ENCODE data around the gene MACIR.
"Not testable (repeated sequence)": the region's sequence is repeated elsewhere in the genome, so short reads cannot be mapped to it uniquely, and the experiment has no call there.

MACIR gene, protein sequence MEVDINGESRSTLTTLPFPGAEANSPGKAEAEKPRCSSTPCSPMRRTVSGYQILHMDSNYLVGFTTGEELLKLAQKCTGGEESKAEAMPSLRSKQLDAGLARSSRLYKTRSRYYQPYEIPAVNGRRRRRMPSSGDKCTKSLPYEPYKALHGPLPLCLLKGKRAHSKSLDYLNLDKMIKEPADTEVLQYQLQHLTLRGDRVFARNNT

DNA sequence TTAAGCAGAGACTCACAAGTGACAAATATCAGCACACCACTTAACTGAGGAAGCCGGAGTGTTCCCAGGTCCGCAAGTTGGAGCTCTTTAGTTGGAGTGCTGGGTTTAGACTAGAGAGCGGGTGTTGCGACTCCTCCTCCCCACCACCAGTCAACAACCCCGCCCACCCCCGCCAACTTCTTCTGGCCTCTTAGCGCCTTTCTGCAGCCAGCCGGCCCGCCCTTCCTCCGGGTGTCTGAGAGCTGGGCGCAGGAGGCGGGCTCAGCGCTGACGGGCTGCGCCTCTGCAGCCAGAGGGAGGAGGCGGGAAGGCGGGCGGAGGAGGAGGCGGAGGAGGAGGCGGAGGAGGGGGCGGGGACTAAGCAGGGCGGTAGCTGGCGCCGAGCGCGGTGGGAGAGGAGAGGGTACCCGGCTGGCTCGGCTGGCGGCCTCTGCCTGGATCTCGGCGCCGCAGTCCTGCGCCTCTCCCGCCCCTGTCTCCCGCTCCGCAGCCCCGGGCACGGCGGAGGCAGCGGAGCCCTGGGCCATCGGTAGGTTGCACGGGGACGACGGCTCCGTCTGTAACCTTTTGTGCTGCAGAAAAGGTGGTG is at the start of gene MACIR:
Gene MACIR, plus strand, starts transcription at position 396 of the 589 bp plus-strand sequence. CDS start 17,157 bp downstream, outside the sequence.
- no peak for FAIRE-seq

DNA sequence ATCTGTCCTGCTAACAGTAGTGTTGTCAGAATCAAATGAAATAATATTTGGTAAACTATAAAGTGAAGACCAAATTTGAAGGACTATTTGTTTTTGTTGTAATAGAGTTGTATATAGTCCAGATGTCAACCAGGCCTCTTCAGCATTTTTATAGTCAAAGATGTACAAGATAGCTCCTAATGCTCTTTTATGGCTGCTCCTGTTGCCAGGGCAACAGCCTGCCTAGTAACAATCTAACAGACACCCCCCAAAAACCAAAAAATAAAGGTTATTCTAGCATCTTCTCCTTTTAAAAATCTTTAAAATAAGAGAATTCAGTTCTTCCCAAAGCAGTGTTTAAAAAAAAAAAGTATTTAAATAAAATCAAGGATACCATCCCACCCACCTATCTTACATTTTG is 49.5 kb upstream of the MACIR start:
- no peak for FAIRE-seq

DNA sequence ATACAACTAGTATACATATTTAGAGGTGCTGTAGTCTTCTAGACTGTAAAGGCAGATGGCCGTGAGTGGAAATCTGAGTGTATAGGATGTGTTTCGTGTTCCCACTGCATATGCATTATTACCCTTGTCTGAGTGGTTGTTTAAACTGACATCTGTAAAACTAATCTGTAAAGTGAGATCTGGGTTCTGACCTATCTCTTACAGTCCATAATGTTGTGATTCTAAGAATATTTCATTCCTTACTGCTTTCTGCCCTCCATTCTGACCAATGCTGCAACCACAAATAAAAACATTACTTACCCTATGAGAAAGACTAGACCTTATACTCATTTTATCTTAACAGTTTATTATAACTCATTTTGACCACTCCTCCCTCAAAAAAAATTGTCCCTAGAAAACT is 47.6 kb upstream of the MACIR start:
- FAIRE-seq: no peak

DNA sequence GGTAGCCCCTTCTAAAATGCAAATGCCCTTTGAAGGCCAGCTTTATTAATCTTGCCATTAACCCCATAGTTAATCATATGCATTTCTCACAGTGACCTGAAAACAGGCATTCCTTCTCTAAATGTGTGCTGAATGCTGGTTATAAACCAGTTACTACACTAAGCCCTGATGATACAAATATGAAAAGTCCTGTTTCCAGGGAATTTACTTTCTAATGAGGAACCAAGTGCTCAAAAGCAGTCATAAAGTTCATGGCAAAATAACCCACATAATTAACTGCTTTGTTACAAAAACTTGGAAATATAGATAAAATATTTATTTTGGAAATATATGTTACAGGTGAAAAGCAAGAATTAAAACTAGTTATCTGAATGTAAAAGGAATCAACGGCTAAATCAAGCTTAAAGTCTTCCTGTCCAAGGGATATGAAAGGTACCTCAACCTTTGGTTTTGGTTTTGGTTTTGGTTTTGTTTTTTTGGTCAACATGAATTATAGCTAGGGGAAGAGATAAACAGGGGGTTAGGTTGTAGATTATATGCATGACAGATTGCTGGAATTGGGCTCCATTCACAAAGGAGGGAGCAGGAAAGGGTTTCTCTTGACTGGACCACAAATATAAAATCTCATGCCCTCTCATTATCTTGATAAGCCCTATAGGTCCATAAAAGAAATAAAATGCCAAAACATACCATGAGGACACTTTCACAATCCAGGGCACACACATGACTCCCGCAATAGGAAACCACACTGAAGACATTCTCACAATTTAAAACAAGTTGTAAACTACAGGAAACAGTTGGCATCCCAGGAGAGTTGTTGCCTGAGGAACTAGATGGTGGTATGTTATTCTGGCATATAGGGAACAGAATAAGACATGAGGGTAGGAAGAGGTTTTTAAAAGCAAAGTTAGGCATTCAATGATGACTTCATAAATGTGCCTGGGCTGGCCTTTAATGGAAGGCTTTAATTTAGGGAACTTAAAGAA is 46.7 kb upstream of the MACIR start:
- no peak for FAIRE-seq

DNA sequence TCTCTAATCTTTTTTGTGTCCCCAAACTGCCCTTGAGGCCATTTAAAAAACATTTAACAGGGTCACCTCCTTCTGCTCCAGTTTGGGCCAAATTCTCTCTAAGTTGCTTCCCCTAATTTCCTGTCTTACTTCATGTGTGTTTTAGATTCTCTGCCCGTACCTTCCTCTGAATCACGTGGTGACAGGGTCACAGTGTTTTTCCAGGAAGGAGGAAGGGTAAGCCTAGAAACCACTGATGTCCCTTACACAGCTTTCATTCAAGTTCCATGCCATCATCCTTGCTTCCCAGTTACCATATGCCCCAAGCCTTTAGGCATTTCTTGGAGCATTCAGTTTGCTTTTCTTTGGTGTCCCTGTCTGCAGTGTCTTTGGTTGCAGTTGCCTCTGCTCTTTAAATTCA is 42.4 kb upstream of the MACIR start:
- FAIRE-seq: no peak

DNA sequence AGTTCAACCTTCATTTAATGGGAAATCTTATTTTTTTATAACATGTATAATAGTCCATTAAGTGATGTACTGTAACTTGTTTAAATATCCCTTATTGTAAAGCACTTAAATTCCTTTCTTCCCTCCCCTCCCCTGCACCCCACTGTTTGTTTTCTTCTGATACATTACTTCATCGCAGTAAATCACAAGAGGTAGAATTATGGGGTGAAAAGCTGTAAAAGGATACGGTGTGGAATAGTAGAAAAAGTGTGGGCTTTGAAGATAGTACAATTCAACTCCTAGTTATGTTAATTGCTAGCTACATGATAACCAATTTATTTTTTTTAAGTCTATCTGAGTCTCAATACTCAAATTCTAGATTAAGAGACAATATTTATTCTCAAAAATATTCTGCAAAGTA is 41.9 kb upstream of the MACIR start:
- no peak for FAIRE-seq

DNA sequence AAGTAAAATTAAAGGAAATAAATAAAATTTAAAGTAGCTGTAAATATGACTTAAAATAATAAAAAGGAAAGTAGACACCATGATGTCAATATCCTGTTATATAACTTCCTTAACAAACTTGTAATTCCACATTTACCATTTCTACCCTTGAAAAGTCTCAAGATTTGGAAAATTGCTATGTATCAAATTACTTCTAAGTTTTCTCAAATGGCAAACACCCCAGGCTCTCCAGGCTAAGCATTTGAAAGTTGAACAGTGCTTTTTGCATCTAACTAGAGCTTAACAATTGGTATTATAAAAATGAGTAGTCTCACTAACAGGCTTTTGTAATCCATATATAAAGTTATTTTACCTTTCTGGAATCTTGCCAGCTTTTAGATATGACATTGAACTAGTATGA is 41.5 kb upstream of the MACIR start:
- FAIRE-seq: no peak

DNA sequence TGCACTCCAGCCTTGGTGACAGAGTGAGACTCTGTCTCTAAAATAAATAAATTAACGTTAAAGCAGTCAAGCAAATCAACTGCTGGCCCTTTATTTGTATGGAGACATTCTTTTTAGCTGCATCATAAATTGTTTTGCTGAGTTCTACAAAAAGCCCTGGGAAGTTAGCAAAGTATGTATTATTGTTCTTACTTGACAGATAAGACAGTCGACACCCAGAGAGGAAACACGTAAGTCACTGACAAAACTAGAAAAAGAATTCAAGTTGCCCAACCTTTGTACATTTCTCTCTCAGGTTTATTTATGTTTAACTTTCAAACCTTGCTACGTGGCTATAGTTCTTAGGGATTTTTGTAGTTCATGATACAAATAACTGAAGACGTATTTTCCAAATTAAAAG is 40.4 kb upstream of the MACIR start:
- FAIRE-seq: no peak

DNA sequence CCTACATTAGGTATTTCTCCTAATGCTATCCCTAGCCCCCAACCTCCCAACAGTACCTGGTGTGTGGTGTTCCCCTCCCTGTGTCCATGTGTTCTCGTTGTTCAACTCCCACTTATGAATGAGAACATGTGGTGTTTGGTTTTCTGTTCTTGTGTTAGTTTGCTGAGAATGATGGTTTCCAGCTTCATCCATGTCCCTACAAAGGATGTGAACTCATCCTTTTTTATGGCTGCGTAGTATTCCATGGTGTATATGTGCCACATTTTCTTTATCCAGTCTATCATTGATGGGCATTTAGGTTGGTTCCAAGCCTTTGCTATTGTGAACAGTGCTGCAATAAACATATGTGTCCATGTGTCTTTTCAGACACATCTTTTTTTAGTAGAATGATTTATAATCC is 39.5 kb upstream of the MACIR start:
- FAIRE-seq: not testable (repeated sequence)

DNA sequence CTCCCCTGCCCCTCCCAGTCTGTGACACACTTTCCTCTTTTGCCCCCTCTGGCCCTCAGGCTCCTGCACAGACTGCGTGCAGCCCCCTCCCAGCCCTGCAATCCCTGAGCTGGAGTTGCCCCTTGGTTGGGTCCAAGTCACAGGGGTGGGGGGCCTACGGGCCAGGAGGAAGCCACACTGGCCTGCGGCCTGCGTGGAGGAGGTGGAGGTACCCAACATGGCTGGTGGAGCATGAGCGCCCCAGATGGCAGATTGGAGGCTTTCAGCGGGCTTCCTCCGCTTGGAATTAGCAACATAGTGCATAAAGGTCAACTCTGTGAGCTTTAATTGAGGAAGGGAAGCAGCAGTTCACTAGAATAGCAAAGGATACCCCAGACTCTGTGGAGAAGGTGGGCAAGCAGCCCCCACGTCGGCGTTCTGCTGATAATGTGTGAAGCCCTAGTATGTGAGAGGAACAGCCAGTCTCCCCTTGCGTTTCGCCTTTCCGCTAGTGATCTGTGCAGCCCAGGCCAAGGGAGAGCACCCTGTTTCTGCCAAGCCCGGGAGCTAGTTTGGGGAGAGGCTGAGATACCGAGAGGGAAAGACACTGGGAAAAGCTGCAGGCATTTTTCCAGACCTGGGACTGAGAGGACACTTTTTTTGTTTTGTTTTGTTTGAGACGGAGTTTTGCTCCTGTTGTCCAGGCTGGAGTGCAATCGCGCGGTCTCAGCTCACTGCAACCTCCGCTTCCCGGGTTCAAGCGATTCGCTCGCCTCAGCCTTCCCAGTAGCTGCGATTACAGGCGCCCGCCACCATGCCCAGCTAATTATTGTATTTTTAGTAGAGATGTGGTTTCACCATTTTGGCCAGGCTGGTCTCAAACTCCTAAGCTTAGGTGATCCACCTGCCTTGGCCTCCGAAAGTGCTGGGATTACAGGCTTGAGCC is 35.3 kb upstream of the MACIR start:
- FAIRE-seq: no peak

DNA sequence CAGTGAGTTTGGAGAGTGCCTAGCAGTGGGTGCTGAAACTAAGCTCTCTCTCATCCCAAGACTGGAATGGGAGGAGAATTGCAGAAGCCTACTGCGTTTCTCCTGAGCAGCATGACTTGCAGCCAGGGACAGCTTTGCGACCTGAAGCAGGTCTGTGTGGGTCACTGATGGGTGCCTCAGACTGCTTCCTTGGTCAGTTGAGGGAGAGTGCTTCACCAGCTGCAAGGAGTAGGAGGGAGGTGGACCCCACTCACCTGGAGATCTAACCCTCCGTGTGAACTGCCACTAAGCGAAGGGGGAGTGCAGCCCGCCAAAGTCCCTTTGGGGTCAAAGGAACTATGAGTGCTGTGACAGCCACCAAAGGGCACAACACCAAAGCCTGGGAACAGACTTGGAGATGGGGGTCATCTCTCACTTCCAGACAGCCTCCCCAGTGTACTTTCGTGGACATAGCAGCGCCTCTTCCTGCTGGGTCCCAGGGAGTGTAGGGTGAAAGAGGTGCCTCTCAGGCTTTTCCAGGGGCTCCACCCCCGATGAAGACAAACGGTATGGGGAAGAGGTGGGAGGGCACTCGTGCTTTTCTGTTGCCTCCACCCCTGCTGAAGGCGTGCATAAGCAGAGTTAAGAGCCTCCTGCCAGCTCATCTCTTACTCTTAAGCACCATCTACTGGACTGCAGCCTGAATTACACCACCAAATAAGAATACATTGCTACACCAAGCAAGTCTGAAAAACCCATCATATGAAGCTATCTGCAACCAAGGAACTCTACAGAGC is 34.3 kb upstream of the MACIR start:
- FAIRE-seq: no peak

DNA sequence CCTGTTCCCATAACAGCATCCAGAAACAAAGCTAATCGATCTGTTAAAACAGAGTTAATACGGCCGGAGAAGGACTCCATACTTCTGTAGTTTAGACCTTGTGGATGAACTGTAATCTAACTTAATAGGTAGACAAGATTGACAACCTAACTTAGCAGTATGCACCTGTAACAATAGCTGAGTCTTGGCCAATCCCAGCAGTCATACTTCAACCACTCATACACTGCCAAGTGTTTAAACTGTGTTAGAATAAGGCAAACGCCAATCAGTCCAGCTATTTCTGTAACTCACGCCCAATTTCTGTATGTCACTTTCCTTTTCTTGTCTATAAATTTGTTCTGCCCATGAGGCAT is 33.7 kb upstream of the MACIR start:
- FAIRE-seq: no peak

DNA sequence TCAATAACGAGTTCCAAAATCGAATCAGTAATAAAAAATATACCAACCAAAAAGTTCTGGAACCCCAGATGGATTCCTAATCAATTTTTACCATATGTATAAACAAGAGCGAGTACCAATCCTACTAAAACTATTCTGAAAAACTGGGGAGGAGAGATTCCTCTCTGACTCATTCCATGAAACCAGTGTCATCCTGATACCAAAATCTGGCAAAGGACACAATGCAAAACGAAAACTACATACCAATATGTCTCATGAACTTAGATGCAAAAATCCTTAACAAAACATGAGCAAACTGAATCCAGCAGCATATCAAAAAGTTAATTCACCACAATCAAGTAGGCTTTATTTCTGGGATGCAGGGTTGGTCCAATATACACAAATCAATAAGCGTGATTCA is 30.5 kb upstream of the MACIR start:
- FAIRE-seq: no peak

DNA sequence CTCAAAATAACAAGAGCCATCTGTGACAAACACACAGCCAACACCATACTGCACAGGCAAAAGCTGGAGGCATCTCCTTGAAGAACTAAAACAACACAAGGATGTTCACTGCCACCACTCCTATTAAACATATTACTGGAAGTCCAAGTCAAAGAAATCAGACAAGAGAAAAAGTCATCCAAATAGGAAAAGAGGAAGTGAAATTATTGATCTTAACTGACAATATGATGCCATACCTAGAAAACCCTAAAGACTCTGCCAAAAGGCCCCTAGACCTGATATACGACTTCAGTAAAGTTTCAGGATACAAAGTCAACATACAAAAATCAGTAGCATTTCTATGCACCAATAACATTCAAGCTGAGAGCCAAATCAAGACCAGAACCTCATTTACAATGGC is 30.0 kb upstream of the MACIR start:
- no peak for FAIRE-seq

DNA sequence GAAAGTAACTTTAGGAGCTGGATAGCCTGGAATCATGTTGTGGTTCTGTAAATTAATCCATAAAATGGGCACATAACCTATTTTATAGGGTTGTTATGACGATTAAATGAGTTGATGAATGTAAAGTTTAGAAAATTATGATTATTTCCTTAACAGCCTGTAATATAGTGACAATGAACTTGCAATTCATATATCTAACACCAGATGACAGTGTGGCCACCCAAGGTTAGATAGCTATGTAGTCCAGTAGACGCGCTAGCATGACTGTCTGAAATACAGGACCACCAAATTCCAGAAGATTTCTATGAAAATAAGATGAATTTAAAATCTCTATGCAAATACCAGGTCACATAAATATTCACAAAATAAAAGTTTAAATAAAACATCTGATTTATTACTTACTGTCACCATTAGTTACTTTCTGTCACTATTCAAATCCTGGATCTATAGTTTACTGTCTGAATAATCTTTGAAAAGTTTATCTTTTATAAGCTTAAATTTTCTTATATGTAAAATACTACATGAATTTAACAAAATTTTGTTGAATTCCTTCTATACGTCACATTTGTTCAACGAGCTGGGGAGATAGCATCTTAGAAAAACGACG is 26.1 kb upstream of the MACIR start:
- no peak for FAIRE-seq

DNA sequence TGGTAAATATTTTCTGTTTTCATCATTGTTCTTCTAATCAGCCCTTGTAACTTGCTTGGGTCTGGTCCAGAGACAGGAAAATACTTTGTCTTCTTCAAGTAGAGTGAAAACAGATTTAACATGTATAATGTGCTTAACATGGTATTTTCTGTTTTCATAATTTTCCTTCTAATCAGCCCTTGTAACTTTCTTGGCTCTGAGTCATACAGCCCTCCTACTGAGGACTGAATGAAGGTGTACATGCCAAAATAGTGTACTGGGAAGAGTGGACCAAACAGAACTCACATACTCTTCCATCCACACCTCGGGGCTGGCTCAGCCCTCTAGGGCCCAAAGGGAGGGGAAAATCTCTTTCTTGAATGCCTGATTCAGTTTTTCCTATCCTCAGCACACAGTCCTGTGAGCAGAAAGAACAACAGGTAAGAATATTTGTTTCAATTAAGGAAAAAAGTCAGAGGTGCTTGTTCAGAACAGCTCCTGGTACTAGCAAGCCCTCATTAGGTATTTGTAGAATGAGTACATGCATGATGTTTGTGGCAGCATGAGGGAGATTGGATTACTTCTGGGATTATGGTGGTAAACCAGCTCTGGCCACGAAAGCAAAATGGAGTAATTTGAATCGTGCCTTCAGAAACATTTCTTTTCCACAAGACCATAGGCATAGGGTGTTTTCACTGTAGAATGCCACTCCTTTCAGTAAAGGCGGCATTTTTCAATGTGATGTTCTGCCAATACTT is 24.2 kb upstream of the MACIR start:
- FAIRE-seq: no peak

DNA sequence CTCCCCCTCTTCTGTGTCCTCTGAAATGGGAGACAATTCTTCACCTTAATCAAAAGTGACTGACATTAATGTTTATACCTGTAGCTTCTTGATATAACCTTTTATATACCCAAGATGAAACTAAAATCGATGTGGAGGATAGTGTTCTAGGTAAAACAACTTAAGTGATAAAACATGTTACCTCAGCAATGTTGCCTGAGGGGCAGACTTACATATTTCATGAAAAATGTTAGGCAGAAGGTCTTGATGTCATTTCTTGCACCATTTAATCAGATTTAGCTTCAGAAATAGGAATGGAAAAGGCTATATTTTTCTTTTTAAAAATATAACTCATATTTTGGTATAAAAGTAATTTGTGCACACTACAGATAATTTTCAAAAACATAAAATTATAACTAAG is 22.7 kb upstream of the MACIR start:
- no peak for FAIRE-seq

DNA sequence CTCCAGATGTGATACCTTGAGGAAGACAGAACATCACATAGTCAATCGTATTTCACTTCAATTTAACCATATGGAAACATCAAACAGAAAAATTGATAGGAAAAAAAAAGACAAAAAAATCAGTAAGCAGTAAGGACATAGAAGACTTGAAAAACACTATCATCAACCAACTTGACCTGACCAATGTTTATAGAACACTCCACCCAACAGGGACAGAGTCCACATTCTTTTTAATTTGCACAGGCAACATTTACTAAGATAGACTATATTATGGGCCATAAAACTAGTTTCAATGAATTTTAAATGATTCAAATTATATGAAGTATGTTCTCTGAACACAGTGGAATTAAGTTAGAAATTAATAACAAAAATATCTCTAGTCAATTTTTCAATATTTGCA is 20.8 kb upstream of the MACIR start:
- no peak for FAIRE-seq

DNA sequence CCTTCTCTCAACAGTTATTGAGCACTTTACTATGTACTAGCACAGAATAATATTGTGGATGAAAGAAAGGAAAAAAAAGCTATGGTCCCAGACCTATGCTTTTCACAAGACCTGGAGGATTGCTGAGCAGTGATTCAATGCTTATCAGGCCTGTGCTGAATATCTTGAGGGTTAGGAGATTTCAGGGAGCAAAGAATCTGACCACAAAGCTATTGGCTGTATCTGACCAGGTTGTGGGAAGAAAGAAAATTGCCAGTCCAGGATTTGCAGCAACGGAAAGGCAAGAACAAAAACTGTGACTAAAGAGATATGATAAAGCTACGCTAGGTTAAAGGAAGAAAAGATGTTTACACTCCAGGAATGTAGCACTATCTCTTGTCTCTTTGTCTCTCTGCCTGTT is 14.9 kb upstream of the MACIR start:
- no peak for FAIRE-seq

DNA sequence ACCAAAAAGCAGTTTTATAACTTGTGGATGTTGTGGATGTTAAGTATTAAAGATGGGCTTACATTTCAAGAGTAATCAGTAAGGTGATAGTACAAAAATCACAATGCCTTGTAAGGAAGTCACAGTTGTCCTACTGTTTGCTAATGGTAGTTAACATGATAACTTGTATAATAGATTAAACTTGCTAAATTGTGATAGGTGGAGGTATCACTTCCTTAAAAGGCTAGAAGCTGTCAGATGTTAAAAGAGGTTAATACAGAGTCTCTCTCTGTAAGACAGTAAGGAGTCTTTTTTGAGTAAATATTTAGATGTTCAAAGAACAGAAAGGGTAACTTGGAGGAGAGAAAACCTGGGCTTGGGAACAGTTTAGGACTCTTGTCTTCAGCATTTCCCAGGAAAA is 14.2 kb upstream of the MACIR start:
- FAIRE-seq: no peak

DNA sequence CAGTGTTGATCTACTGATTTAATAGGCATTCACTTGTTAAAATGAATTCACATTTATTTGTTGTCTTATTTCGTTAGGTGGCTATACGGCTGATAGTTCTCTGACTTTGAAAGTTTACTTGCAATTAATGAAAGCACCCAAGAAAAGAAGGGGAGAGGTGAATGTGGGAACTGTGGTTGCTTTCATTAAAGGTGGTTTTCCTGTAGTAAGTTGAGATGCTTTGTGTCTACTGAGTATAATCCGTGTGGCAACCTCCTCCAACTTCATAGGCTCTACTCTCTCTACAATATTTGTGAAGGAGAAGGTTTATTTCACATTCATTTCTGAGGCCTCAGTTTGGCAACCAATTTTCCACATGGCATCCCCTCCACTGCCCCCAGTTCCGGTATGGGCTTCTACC is 12.8 kb upstream of the MACIR start:
- no peak for FAIRE-seq

Measured in islet of Langerhans (tissue), 1 donor.